PFSK-1 (cell line): ENCODE data around the gene SLC9A9.

ENCODE experiments used
- POLR2AphosphoS5 ChIP-seq: IDR thresholded peaks from 2 replicates; pipeline ENCODE4 v1.6.1; 2012; ENCODE audit warnings: low read depth, mild to moderate bottlenecking, control low read depth, low read length, moderate library complexity
- REST ChIP-seq, 2 experiments: IDR thresholded peaks; 2 replicates each; pipeline versions ENCODE4 v1.6.1 to v1.8.0; 2011 to 2012; ENCODE audit warnings: low read depth in 2 of 2, low read length in 2 of 2, control low read depth in 1 of 2, inconsistent platforms in 1 of 2, mild to moderate bottlenecking in 1 of 2, moderate library complexity in 1 of 2; ENCODE audit not compliant: insufficient read depth in 1 of 2
- SIN3A ChIP-seq: IDR thresholded peaks from 2 replicates; pipeline ENCODE4 v1.6.1; 2012; ENCODE audit warnings: mild to moderate bottlenecking, low read length, moderate library complexity, borderline replicate concordance; ENCODE audit not compliant: insufficient read depth
- TAF1 ChIP-seq: IDR thresholded peaks from 2 replicates; pipeline ENCODE4 v1.6.1; 2012; ENCODE audit warnings: low read length, control low read depth, borderline replicate concordance; ENCODE audit not compliant: insufficient read depth

DNA sequence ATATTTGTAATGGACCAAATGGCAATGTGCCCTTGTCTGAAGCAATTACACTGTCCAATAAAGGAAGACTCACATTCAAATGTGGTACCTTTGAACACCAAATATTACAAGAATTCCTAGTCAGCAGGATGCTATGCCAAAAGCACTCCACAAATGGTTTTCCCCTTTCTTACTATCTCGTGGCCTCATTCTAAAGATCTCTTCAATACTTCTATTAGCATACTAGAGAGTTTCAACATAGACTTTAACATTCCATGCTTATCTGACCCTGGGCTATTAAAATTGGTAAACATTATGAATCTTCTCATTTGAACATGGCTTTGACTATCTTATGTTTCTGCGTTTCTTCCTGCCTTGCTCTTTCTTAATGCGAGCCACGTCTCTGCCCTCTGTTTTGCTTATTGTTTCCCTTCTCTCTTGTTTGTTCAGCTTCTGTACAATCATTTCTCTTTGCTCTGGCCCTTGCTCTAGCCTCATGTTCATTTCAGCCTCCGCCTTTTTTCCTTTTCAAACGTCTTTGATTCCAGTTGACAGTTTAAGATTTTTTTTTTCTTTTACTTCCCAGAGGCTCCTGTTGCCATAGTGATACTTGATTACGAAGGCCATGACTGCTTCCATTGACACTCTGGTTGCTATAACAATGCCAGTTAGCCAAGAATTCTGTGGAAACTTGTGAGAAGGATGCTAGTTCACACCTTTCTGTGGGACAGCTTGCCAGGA is 49.5 kb upstream of the SLC9A9 start:
- TF ChIP-seq POLR2AphosphoS5: no peak
- no peak for TF ChIP-seq TAF1
- TF ChIP-seq REST (IDR thresholded peaks at IDR 0.05; ENCODE audit: insufficient read depth in 1 of 2, low read depth in 2 of 2, low read length in 2 of 2): no peak
- TF ChIP-seq SIN3A: no peak
